BLaER1 (cell line): ENCODE data around the gene FOXE1.

Experiments
- H3K27ac ChIP-seq: shearing (Covaris generic); formaldehyde crosslinking; 2 replicates; pipeline ENCODE4 v1.8.1; 2022
- H3K27me3 ChIP-seq: shearing (Covaris generic); formaldehyde crosslinking; 2 replicates; pipeline ENCODE4 v1.8.1; 2022
- H3K36me3 ChIP-seq: shearing (Covaris generic); formaldehyde crosslinking; 2 replicates; pipeline ENCODE4 v1.8.1; 2022
- H3K4me1 ChIP-seq: shearing (Covaris generic); formaldehyde crosslinking; 2 replicates; pipeline ENCODE4 v1.8.1; 2022
- H3K4me2 ChIP-seq: shearing (Covaris generic); formaldehyde crosslinking; 2 replicates; pipeline ENCODE4 v1.8.1; 2022
- H3K4me3 ChIP-seq: shearing (Covaris generic); formaldehyde crosslinking; 2 replicates; pipeline ENCODE4 v1.8.1; 2022
- H3K9ac ChIP-seq: shearing (Covaris generic); formaldehyde crosslinking; 2 replicates; pipeline ENCODE4 v1.8.1; 2022
- H3K9me3 ChIP-seq: shearing (Covaris generic); formaldehyde crosslinking; 2 replicates; pipeline ENCODE4 v1.8.1; 2022
- H4K20me1 ChIP-seq: shearing (Covaris generic); formaldehyde crosslinking; 2 replicates; pipeline ENCODE4 v1.8.1; 2022
- Cebpa-rat ChIP-seq: shearing (Covaris generic); IDR thresholded peaks from 2 replicates; pipeline ENCODE4 v1.8.1; 2022

The FOXE1 gene

GRCh38 chr9:97904725-97905124 lies 51.7 kb downstream of the FOXE1 start:
- Histone ChIP-seq H3K36me3 (peaks cover 34% of the 10 kb centered on the region), H4K20me1 (peaks cover 35% of the 10 kb centered on the region), H3K9me3 (no peaks in the 10 kb centered on the region), H3K27ac (no peak overlapping the region), H3K4me1 (peaks cover 38% of the 10 kb centered on the region), H3K4me3 (no peak overlapping the region), H3K9ac (no peak overlapping the region), H3K4me2 (peak overlapping the region; percentile 40), H3K27me3 (no peaks in the 10 kb centered on the region)
- TF ChIP-seq Cebpa-rat: no peak

- Histone ChIP-seq H3K27ac (no peak overlapping the region), H3K9me3 (no peaks in the 10 kb centered on the region), H3K27me3 (no peaks in the 10 kb centered on the region), H4K20me1 (peaks cover 35% of the 10 kb centered on the region), H3K4me3 (no peak overlapping the region), H3K9ac (no peak overlapping the region), H3K36me3 (peaks cover 36% of the 10 kb centered on the region), H3K4me1 (peaks cover 38% of the 10 kb centered on the region), H3K4me2 (peak overlapping the region; percentile 40)
- no peak for TF ChIP-seq Cebpa-rat
These were observed 52.2 kb downstream of the FOXE1 start for GRCh38 chr9:97905228-97905627.
